GM21447 (cell line): Measurements from ENCODE around the gene PLEKHM2.

Source experiments
- ATAC-seq: cut with Tn5 transposase; IDR thresholded peaks from one replicate; pipeline ENCODE4 v1.9.1; 2021; ENCODE audit not compliant: unreplicated experiment

Gene PLEKHM2

GRCh38 chr1:15722836-15723532 is 38.9 kb downstream of the PLEKHM2 start:
- no peak for ATAC-seq

GRCh38 chr1:15723631-15724246 is 39.6 kb downstream of the PLEKHM2 start:
- ATAC-seq: no peak

GRCh38 chr1:15724949-15725880 is 41.1 kb downstream of the PLEKHM2 start:
- no peak for ATAC-seq

GRCh38 chr1:15726508-15726907 is 42.4 kb downstream of the PLEKHM2 start:
- ATAC-seq: no peak

- no peak for ATAC-seq
Observed at GRCh38 chr1:15727021-15727420, 42.9 kb downstream of the PLEKHM2 start.

- no peak for ATAC-seq
Observed at GRCh38 chr1:15727424-15727823, 43.3 kb downstream of the PLEKHM2 start.

- ATAC-seq: no peak
Observed at GRCh38 chr1:15727866-15728534, 43.9 kb downstream of the PLEKHM2 start.

- no peak for ATAC-seq
Observed at GRCh38 chr1:15728937-15729657, 45.0 kb downstream of the PLEKHM2 start.

GRCh38 chr1:15730423-15730822 is 46.3 kb downstream of the PLEKHM2 start:
- ATAC-seq: no peak

- no peak for ATAC-seq
Observed at GRCh38 chr1:15730936-15731335, 46.8 kb downstream of the PLEKHM2 start.

GRCh38 chr1:15731735-15732685 is 47.9 kb downstream of the PLEKHM2 start:
- no peak for ATAC-seq

GRCh38 chr1:15732686-15733081 is 48.6 kb downstream of the PLEKHM2 start:
- ATAC-seq: no peak

- ATAC-seq: no peak
Observed at GRCh38 chr1:15733218-15733725, 49.2 kb downstream of the PLEKHM2 start.

GRCh38 chr1:15733726-15734226 is 49.7 kb downstream of the PLEKHM2 start:
- no peak for ATAC-seq

GRCh38 chr1:15734296-15734695 is 50.2 kb downstream of the PLEKHM2 start:
- ATAC-seq: no peak

- ATAC-seq: no peak
Observed at GRCh38 chr1:15734901-15735300, 50.8 kb downstream of the PLEKHM2 start.

GRCh38 chr1:15735304-15736037 is 51.4 kb downstream of the PLEKHM2 start:
- no peak for ATAC-seq
